ENCODE results near the gene KLHL2.

GRCh38 chr4:165170819-165171218, 36.5 kb upstream of the KLHL2 start:
- TF ChIP-seq POLR2A (IDR thresholded peaks at IDR 0.05): no peak
- TF ChIP-seq CTCF (IDR thresholded peaks at IDR 0.05): no peak
- no peak for TF ChIP-seq POLR2AphosphoS5 (IDR thresholded peaks at IDR 0.05)
